ENCODE data around the gene KIAA1614.

KIAA1614 gene

DNA sequence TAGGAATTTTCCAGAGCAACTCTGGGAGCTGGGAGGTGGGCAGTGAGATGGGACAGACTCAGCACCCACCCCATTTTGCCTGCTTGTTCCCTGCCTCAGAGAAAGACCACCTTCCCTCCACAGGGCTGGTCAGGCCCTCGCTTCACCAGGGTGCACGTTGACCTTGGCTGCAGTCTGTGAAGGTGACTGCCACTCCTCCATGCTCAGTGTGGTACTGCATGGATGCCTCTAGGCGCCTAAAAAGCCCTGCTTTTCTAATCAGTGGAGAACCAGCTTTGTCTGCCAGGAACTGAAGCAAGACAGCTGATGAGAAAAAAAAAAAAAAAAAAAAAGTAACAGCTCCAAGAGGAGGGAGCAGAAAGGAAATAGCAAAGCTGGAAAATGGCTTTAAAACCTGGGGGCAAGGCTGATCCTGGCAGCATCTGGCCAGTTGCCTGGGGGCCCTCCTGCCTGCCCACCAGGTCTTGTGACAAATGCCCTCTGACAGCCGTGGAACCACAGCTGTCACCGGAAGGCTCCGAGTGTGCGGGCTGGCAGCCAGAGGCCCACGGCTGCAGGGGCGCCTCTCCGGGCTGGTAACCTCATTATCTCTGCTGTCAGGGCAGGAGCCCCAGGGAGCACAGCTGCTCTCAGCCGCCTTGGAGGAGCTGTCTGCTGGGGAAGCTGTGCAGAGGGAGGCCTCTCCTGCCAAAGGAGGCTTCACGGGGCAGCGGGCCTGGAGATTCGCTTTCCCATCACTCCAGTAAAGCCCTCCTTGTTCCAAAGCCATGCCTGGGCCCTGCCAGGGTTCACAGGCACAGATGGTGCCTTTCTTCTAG lies 13.7 kb downstream of the KIAA1614 start:
- Histone ChIP-seq H3K9me3 (ENCODE audit: control insufficient read depth in 1 of 2, low read length in 2 of 2) (no peaks in the 10 kb centered on the region), H3K4me1 (ENCODE audit: control insufficient read depth in 1 of 2, insufficient read depth in 2 of 2, low read length in 2 of 2) (peaks cover 16 to 43% of the 10 kb centered on the region in 2 donors), H3K27ac (ENCODE audit: low read length) (peak overlapping the region; percentile 9), H3K27me3 (ENCODE audit: low read depth, low read length) (no peaks in the 10 kb centered on the region), H3K4me3 (ENCODE audit: low read depth in 1 of 2, low read length in 2 of 2) (peak overlapping the region in 1 of 2 donors; percentile 20), H3K36me3 (ENCODE audit: control insufficient read depth in 1 of 2, insufficient read depth in 2 of 2, low read length in 2 of 2) (peaks cover 4 to 5% of the 10 kb centered on the region in 2 donors)

DNA sequence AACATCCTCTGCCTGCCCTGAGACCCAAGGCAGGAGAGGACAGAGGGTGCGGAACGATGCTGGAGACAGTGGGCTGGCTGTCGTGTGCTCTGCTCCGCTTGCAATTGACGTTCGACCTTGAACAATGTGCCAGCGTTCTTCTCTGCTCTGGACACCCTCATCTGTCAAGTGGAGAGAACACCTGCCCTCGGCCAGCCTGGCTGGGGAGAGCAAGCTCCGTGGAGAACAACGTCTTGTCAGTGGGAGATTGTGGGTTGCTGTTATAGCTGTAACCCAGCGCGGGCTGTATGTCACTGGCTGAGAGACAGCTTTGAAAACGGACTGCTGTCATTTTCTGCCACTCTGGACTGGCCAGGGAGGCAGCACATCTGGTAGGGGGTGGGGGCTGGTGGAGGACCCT lies 14.7 kb downstream of the KIAA1614 start:
- no peaks in the 10 kb centered on the region for H3K27me3 ChIP-seq (ENCODE audit: low read depth, low read length)
- peaks cover 16 to 43% of the 10 kb centered on the region in 2 donors for H3K4me1 ChIP-seq (ENCODE audit: control insufficient read depth in 1 of 2, insufficient read depth in 2 of 2, low read length in 2 of 2)
- H3K4me3 ChIP-seq (ENCODE audit: low read depth in 1 of 2, low read length in 2 of 2) = no peak overlapping the region
- H3K9me3 ChIP-seq (ENCODE audit: control insufficient read depth in 1 of 2, low read length in 2 of 2) = no peaks in the 10 kb centered on the region
- peaks cover 4 to 5% of the 10 kb centered on the region in 2 donors for H3K36me3 ChIP-seq (ENCODE audit: control insufficient read depth in 1 of 2, insufficient read depth in 2 of 2, low read length in 2 of 2)
- H3K27ac ChIP-seq (ENCODE audit: low read length) = no peak overlapping the region

DNA sequence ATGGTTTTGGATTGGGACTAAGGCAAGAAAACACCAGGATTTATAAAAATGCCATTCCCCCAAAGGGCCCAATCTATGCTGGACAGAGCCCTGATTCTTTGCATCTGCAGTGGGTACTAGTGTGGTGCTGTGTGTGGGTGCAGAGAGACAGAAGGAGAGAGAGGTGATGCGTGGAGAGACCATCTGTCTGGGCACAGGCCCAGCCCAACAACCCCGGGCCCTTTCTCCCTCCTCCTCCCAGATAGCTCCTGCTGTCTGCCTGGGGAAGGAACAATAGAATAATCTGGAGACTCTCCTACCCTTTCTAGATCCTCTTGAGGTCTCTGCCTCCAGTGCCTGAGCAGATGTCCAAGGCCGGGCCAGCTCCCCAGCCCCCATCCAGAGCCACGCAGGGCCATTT lies 15.1 kb downstream of the KIAA1614 start:
- H3K27me3 ChIP-seq (ENCODE audit: low read depth, low read length) = no peaks in the 10 kb centered on the region
- H3K9me3 ChIP-seq (ENCODE audit: control insufficient read depth in 1 of 2, low read length in 2 of 2) = no peaks in the 10 kb centered on the region
- H3K27ac ChIP-seq (ENCODE audit: low read length) = no peak overlapping the region
- H3K36me3 ChIP-seq (ENCODE audit: control insufficient read depth in 1 of 2, insufficient read depth in 2 of 2, low read length in 2 of 2) = peaks cover 4 to 5% of the 10 kb centered on the region in 2 donors
- no peak overlapping the region for H3K4me3 ChIP-seq (ENCODE audit: low read depth in 1 of 2, low read length in 2 of 2)
- peaks cover 16 to 43% of the 10 kb centered on the region in 2 donors for H3K4me1 ChIP-seq (ENCODE audit: control insufficient read depth in 1 of 2, insufficient read depth in 2 of 2, low read length in 2 of 2)

DNA sequence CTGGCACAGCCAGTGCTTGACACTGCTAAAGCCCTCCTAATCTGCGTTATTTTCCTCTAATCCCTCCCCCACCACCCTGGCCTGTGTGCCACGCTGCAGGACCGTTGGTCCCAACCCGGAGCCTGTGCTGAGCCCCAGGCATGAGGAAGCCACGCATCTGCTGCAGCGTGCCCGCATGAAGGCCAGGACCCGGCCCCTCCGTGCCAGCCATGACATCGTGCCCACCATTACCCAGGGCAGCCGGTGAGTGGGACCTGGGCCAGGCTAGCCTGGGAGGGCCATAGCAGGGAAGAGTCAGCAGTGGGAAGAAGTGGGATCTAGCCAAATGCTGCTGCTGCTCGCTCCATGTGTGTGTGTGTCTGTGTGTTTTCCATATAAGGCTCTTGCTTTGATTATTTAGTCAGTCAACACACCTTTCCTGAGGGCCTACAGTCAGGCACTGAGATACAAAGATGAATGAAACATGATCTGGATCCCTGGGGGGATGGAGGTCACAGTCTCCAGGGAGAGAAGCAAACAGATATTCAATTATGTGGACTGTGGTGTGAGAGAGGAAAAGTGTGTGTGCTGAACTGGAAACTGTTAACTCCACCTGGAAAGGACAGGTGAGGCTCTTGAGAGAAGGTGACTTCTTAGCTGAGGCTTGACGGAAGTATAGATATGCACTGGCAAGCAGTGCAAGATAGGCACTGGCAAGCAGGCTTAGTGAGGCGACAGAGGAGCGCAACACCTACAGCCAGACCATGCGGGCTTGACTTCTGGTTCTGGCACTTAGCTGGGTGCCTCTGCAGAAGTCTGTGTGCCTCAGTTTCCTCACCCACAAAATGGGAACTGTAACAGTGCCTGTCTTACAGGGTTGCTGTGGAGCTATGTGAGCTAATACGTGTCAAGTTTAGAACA lies 15.9 kb downstream of the KIAA1614 start:
- no peaks in the 10 kb centered on the region for H3K27me3 ChIP-seq (ENCODE audit: low read depth, low read length)
- H3K36me3 ChIP-seq (ENCODE audit: control insufficient read depth in 1 of 2, insufficient read depth in 2 of 2, low read length in 2 of 2) = peaks cover 4 to 5% of the 10 kb centered on the region in 2 donors
- H3K9me3 ChIP-seq (ENCODE audit: control insufficient read depth in 1 of 2, low read length in 2 of 2) = no peaks in the 10 kb centered on the region
- no peak overlapping the region for H3K27ac ChIP-seq (ENCODE audit: low read length)
- peaks cover 16 to 43% of the 10 kb centered on the region in 2 donors for H3K4me1 ChIP-seq (ENCODE audit: control insufficient read depth in 1 of 2, insufficient read depth in 2 of 2, low read length in 2 of 2)
- H3K4me3 ChIP-seq (ENCODE audit: low read depth in 1 of 2, low read length in 2 of 2) = peak overlapping the region in 1 of 2 donors; percentile 4

DNA sequence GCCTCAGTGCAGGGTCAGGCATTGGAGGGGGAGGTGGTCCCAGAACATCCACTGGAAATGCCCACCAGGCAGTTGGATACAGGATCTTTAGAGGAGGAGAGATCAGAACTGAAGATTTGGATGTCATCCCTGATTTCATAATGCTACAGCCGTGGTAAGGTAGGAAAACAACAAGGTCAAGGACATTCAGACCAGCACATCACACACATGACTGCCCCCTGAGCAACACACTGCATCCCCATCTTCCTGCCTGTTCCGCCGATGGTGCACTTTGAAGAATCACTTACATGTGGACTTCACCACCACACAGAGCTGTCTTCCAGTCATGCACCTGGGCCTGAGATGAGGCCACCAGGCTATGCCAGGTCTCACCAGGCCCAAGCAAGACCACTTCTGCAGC lies 16.7 kb downstream of the KIAA1614 start:
- no peak overlapping the region for H3K4me3 ChIP-seq (ENCODE audit: low read depth in 1 of 2, low read length in 2 of 2)
- H3K27me3 ChIP-seq (ENCODE audit: low read depth, low read length) = no peaks in the 10 kb centered on the region
- H3K4me1 ChIP-seq (ENCODE audit: control insufficient read depth in 1 of 2, insufficient read depth in 2 of 2, low read length in 2 of 2) = peaks cover 16 to 43% of the 10 kb centered on the region in 2 donors
- no peaks in the 10 kb centered on the region for H3K9me3 ChIP-seq (ENCODE audit: control insufficient read depth in 1 of 2, low read length in 2 of 2)
- H3K27ac ChIP-seq (ENCODE audit: low read length) = no peak overlapping the region
- H3K36me3 ChIP-seq (ENCODE audit: control insufficient read depth in 1 of 2, insufficient read depth in 2 of 2, low read length in 2 of 2) = peaks cover 4 to 5% of the 10 kb centered on the region in 2 donors

DNA sequence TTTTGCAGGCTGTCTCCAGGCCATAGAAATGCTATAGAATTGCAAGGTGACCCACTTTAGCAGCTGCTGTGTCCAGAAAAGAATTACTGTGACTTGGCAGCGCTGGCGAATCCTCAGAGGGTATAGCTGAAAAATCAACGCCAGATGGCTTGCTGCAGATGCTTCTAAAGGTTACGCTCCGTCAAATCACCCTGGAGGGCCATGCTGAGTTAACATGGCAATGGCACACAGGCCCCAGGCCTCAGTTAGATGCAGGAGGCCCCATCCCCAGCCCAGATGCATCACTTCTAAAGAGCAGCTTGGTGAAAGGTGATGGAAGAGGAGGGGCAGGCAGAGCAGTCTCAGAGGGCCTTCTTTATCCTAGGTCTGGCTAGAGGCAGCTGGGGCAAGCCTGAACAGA lies 18.0 kb downstream of the KIAA1614 start:
- peaks cover 4 to 14% of the 10 kb centered on the region in 2 donors for H3K36me3 ChIP-seq (ENCODE audit: control insufficient read depth in 1 of 2, insufficient read depth in 2 of 2, low read length in 2 of 2)
- H3K27ac ChIP-seq (ENCODE audit: low read length) = no peak overlapping the region
- no peaks in the 10 kb centered on the region for H3K9me3 ChIP-seq (ENCODE audit: control insufficient read depth in 1 of 2, low read length in 2 of 2)
- no peak overlapping the region for H3K4me3 ChIP-seq (ENCODE audit: low read depth in 1 of 2, low read length in 2 of 2)
- H3K27me3 ChIP-seq (ENCODE audit: low read depth, low read length) = no peaks in the 10 kb centered on the region
- H3K4me1 ChIP-seq (ENCODE audit: control insufficient read depth in 1 of 2, insufficient read depth in 2 of 2, low read length in 2 of 2) = peaks cover 13 to 38% of the 10 kb centered on the region in 2 donors

DNA sequence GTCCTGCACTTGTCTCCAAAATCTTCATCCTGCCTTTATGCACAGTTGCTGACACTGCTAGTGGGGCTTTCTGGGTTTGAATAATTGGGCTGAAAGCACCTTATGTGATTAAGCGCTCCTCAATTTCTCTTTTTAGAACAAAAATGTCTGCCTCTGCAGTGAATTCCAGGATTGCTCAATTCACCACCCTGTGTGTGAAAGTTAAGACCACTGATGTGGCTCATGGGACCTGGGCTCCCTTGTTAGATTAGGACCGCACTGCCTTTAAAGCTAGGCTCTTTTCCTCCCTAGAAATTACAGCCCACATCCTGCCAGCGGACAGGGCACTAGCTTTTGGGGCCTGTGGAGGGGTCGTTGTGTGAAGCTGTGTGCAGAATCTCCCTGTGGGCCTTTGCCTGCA lies 18.8 kb downstream of the KIAA1614 start:
- Histone ChIP-seq H3K36me3 (ENCODE audit: control insufficient read depth in 1 of 2, insufficient read depth in 2 of 2, low read length in 2 of 2) (peaks cover 4 to 23% of the 10 kb centered on the region in 2 donors), H3K27me3 (ENCODE audit: low read depth, low read length) (no peaks in the 10 kb centered on the region), H3K4me1 (ENCODE audit: control insufficient read depth in 1 of 2, insufficient read depth in 2 of 2, low read length in 2 of 2) (peaks cover 6 to 30% of the 10 kb centered on the region in 2 donors), H3K9me3 (ENCODE audit: control insufficient read depth in 1 of 2, low read length in 2 of 2) (no peaks in the 10 kb centered on the region), H3K4me3 (ENCODE audit: low read depth in 1 of 2, low read length in 2 of 2) (no peak overlapping the region), H3K27ac (ENCODE audit: low read length) (no peak overlapping the region)

DNA sequence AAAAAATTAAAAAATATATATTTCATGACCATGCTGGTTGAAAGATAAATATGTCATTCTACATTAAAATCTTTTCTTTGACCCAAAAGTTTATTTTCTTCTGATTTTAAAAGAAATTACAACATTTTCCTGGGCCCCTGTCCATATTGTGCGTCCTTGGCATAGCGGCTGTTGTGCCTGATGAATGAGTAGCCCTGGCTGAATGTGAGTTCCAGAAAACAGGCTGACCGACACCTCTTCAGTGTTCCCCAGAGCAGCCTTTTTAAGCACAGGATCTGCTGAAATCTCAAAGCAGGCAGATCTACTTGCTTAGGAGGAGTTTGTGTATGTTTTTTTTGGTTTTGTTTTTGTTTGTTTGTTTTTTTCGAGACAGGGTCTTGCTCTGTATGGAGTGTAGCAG lies 19.7 kb downstream of the KIAA1614 start:
- H3K4me3 ChIP-seq (ENCODE audit: low read depth in 1 of 2, low read length in 2 of 2) = no peak overlapping the region
- no peaks in the 10 kb centered on the region for H3K27me3 ChIP-seq (ENCODE audit: low read depth, low read length)
- peaks cover 0 to 21% of the 10 kb centered on the region in 2 donors for H3K4me1 ChIP-seq (ENCODE audit: control insufficient read depth in 1 of 2, insufficient read depth in 2 of 2, low read length in 2 of 2)
- peaks cover 4 to 30% of the 10 kb centered on the region in 2 donors for H3K36me3 ChIP-seq (ENCODE audit: control insufficient read depth in 1 of 2, insufficient read depth in 2 of 2, low read length in 2 of 2)
- no peaks in the 10 kb centered on the region for H3K9me3 ChIP-seq (ENCODE audit: control insufficient read depth in 1 of 2, low read length in 2 of 2)
- H3K27ac ChIP-seq (ENCODE audit: low read length) = no peak overlapping the region

DNA sequence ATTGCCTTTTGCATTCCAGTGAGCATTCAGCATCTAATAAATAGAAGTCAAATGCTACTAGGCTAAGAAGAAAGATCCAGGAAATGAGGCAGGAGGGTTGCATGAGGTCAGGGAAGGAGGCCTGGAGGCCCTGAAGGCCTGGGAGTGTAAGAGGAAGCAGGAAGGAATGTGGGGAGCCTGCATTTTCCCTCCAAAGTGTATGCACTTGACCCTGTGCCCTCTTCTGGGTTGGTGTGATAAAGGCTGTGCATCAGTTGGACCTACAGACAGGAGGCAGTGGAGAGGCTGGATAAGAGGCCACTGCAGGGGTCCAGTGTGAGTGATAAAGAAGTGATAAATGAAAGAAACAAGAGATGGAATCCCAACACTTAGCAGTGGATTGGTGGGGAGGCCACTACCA lies 20.4 kb downstream of the KIAA1614 start:
- Histone ChIP-seq H3K27ac (ENCODE audit: low read length) (no peak overlapping the region), H3K36me3 (ENCODE audit: control insufficient read depth in 1 of 2, insufficient read depth in 2 of 2, low read length in 2 of 2) (peaks cover 4 to 33% of the 10 kb centered on the region in 2 donors), H3K4me1 (ENCODE audit: control insufficient read depth in 1 of 2, insufficient read depth in 2 of 2, low read length in 2 of 2) (peaks cover 0 to 14% of the 10 kb centered on the region in 2 donors), H3K4me3 (ENCODE audit: low read depth in 1 of 2, low read length in 2 of 2) (no peak overlapping the region), H3K9me3 (ENCODE audit: control insufficient read depth in 1 of 2, low read length in 2 of 2) (no peaks in the 10 kb centered on the region), H3K27me3 (ENCODE audit: low read depth, low read length) (no peaks in the 10 kb centered on the region)

DNA sequence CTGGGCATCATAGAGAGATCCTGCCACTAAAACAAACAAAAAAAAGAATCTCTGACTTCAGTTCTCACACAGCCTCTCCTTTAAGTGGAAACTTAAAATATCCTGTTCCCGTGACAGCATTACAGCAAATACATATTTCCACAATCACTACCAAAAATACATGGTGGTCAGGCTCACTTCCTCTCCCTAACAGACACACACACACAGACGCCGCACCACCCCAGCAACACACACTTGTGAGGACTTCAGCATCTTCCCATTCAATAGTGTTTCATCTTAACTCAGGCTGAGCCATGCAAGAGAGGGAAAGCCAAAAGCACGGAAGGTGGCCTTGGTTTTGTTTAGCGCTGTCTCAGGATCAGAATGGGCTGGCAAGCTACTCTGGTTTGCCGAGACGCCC lies 21.9 kb downstream of the KIAA1614 start:
- H3K36me3 ChIP-seq (ENCODE audit: control insufficient read depth in 1 of 2, insufficient read depth in 2 of 2, low read length in 2 of 2) = peaks cover 3 to 32% of the 10 kb centered on the region in 2 donors
- no peaks in the 10 kb centered on the region for H3K9me3 ChIP-seq (ENCODE audit: control insufficient read depth in 1 of 2, low read length in 2 of 2)
- H3K4me3 ChIP-seq (ENCODE audit: low read depth in 1 of 2, low read length in 2 of 2) = no peak overlapping the region
- no peaks in the 10 kb centered on the region for H3K4me1 ChIP-seq (ENCODE audit: control insufficient read depth in 1 of 2, insufficient read depth in 2 of 2, low read length in 2 of 2)
- H3K27ac ChIP-seq (ENCODE audit: low read length) = no peak overlapping the region
- no peaks in the 10 kb centered on the region for H3K27me3 ChIP-seq (ENCODE audit: low read depth, low read length)
